HCT116 (cell line): ENCODE data around the gene DACH2.

Source experiments
- POLR2A ChIP-seq: IDR thresholded peaks from 2 replicates; pipeline ENCODE4 v1.7.0; 2011; ENCODE audit warnings: borderline replicate concordance; ENCODE audit not compliant: insufficient read depth, insufficient read length; ENCODE audit errors: extremely low read depth
- TF ChIP-seq, protein P1 (sequence below), 3 experiments: fragments of 200-600 bp in 1 of 3; sonication (generic) in 1 of 3; IDR thresholded peaks in 2 of 3; conservative IDR thresholded peaks in 1 of 3; 2 replicates each; pipeline ENCODE4 v1.5.1; 2012 to 2017; ENCODE audit warnings: low read depth in 2 of 3, low read length in 2 of 3, antibody characterized with exemption in 1 of 3, borderline replicate concordance in 1 of 3, control low read depth in 1 of 3, mild to moderate bottlenecking in 1 of 3, mixed read lengths in 1 of 3, mixed run types in 1 of 3, moderate library complexity in 1 of 3; ENCODE audit not compliant: insufficient read depth in 1 of 3

GRCh38 chrX:86504297-86504696 is 356.0 kb downstream of the DACH2 start:
- TF ChIP-seq, protein P1, sequence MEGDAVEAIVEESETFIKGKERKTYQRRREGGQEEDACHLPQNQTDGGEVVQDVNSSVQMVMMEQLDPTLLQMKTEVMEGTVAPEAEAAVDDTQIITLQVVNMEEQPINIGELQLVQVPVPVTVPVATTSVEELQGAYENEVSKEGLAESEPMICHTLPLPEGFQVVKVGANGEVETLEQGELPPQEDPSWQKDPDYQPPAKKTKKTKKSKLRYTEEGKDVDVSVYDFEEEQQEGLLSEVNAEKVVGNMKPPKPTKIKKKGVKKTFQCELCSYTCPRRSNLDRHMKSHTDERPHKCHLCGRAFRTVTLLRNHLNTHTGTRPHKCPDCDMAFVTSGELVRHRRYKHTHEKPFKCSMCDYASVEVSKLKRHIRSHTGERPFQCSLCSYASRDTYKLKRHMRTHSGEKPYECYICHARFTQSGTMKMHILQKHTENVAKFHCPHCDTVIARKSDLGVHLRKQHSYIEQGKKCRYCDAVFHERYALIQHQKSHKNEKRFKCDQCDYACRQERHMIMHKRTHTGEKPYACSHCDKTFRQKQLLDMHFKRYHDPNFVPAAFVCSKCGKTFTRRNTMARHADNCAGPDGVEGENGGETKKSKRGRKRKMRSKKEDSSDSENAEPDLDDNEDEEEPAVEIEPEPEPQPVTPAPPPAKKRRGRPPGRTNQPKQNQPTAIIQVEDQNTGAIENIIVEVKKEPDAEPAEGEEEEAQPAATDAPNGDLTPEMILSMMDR (IDR thresholded peaks at IDR 0.05 in 2 of 3, conservative IDR thresholded peaks at IDR 0.05 in 1 of 3; ENCODE audit: borderline replicate concordance in 1 of 3, insufficient read depth in 1 of 3, low read depth in 2 of 3, low read length in 2 of 3), result no peak
- TF ChIP-seq POLR2A, result no peak
